Fibroblast of lung (primary cell): ENCODE results near the gene TBC1D22B.

ENCODE experiments used
- CTCF ChIP-seq, 2 donors: IDR thresholded peaks in 1 of 2; conservative IDR thresholded peaks in 1 of 2; 1 replicate in 1 of 2; 2 replicates in 1 of 2; pipeline ENCODE4 v1.5.1; 2011 to 2012; ENCODE audit warnings: low read length in 2 of 2, control low read depth in 1 of 2, inconsistent platforms in 1 of 2, low read depth in 1 of 2, mild to moderate bottlenecking in 1 of 2
- EZH2 ChIP-seq: IDR thresholded peaks from 2 replicates; pipeline ENCODE4 v1.5.1; 2012; ENCODE audit warnings: low read length, control low read depth, mild to moderate bottlenecking; ENCODE audit errors: missing control alignments

- TF ChIP-seq EZH2 (no peak), CTCF (conservative IDR thresholded peaks at IDR 0.05 in 1 of 2, IDR thresholded peaks at IDR 0.05 in 1 of 2; ENCODE audit: low read depth in 1 of 2, low read length in 2 of 2) (no peak)
Measured at GRCh38 chr6:37209461-37210205, 47.9 kb upstream of the TBC1D22B start.
